Measurements from ENCODE around the gene KCNH6.

KCNH6 gene

DNA sequence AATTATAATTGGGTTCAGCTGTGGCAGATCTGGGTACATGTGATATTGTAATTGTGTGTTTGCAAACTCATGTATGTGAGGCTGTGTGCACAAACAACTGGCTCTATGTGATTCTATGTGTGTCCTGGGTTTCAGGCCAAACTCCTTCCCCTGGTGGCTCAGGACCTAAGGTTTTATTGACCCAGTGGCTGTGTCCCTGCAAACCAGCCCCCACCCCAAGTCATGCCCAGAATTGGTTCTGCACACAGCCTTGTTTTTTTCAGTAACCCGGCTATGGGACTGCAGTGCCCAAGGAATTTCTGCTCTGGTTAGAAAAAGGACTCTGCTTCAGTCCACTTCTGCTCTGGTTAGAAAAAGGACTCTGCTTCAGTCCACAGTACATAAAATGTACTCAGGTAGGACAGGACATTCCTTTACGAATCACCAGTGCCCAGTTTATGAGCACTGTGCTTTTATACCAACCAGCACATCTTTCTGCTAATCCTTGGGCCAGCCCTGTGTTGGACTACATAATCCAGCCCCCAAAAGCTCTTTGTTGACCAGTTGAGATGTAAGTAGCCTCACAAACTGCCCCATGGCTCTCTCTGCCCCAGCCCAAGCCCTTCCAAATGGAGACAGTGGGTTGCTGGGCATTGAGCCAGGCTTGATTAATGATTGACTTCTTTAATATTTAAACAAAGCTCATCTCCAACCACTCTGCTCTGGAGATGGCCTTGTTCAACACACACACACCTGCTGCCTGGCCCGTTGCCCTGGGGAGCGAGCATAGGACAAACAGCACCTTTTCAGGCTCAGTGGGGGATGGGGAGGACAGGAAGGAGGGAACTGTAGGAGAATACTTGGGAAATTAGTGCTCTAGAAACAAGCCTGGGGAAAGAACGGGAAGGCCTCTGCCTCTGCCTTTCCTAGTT, 2.9 kb upstream of the KCNH6 start:
- Histone ChIP-seq H3K4me3 (ENCODE audit: severe bottlenecking) (no peak overlapping the region), H3K36me3 (ENCODE audit: low read depth) (no peaks in the 10 kb centered on the region), H3K4me1 (ENCODE audit: insufficient read depth, poor library complexity, severe bottlenecking) (no peaks in the 10 kb centered on the region), H3K27ac (ENCODE audit: poor library complexity, severe bottlenecking) (no peak overlapping the region), H3K9me3 (ENCODE audit: severe bottlenecking) (no peaks in the 10 kb centered on the region), H3K27me3 (ENCODE audit: insufficient read depth, poor library complexity, severe bottlenecking) (peaks cover 3% of the 10 kb centered on the region)
- ATAC-seq (ENCODE audit: low read depth) (no peak), DNase-seq (ENCODE audit: low spot score) (no peak)
- TF ChIP-seq, protein P1, sequence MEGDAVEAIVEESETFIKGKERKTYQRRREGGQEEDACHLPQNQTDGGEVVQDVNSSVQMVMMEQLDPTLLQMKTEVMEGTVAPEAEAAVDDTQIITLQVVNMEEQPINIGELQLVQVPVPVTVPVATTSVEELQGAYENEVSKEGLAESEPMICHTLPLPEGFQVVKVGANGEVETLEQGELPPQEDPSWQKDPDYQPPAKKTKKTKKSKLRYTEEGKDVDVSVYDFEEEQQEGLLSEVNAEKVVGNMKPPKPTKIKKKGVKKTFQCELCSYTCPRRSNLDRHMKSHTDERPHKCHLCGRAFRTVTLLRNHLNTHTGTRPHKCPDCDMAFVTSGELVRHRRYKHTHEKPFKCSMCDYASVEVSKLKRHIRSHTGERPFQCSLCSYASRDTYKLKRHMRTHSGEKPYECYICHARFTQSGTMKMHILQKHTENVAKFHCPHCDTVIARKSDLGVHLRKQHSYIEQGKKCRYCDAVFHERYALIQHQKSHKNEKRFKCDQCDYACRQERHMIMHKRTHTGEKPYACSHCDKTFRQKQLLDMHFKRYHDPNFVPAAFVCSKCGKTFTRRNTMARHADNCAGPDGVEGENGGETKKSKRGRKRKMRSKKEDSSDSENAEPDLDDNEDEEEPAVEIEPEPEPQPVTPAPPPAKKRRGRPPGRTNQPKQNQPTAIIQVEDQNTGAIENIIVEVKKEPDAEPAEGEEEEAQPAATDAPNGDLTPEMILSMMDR (IDR thresholded peaks at IDR 0.05; ENCODE audit: poor library complexity, severe bottlenecking) = no peak

DNA sequence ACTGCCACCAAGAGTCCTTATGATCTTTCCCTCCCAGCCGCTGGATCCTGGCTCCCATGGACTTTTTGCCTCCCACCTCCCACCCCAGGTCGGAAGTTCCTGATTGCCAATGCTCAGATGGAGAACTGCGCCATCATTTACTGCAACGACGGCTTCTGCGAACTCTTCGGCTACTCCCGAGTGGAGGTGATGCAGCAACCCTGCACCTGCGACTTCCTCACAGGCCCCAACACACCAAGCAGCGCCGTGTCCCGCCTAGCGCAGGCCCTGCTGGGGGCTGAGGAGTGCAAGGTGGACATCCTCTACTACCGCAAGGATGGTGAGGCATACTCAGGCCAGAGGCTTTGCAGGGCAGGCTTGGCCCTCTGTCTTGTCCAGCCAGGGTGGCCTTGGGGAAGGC, 893 bp downstream of the KCNH6 start:
- Histone ChIP-seq H3K27me3 (ENCODE audit: insufficient read depth, poor library complexity, severe bottlenecking) (peaks cover 3% of the 10 kb centered on the region), H3K4me3 (ENCODE audit: severe bottlenecking) (no peak overlapping the region), H3K27ac (ENCODE audit: poor library complexity, severe bottlenecking) (no peak overlapping the region), H3K36me3 (ENCODE audit: low read depth) (no peaks in the 10 kb centered on the region), H3K9me3 (ENCODE audit: severe bottlenecking) (no peaks in the 10 kb centered on the region), H3K4me1 (ENCODE audit: insufficient read depth, poor library complexity, severe bottlenecking) (no peaks in the 10 kb centered on the region)
- ATAC-seq (ENCODE audit: low read depth) (no peak), DNase-seq (ENCODE audit: low spot score) (no peak)
- TF ChIP-seq, protein P1 (IDR thresholded peaks at IDR 0.05; ENCODE audit: poor library complexity, severe bottlenecking) = no peak

- no peak for ATAC-seq (ENCODE audit: low read depth)
- Histone ChIP-seq H3K27ac (ENCODE audit: poor library complexity, severe bottlenecking) (no peak overlapping the region), H3K27me3 (ENCODE audit: insufficient read depth, poor library complexity, severe bottlenecking) (peaks cover 3% of the 10 kb centered on the region), H3K4me1 (ENCODE audit: insufficient read depth, poor library complexity, severe bottlenecking) (no peaks in the 10 kb centered on the region), H3K4me3 (ENCODE audit: severe bottlenecking) (no peak overlapping the region), H3K36me3 (ENCODE audit: low read depth) (no peaks in the 10 kb centered on the region), H3K9me3 (ENCODE audit: severe bottlenecking) (no peaks in the 10 kb centered on the region)
- TF ChIP-seq, protein P1 (IDR thresholded peaks at IDR 0.05; ENCODE audit: poor library complexity, severe bottlenecking) = no peak
- DNase-seq (ENCODE audit: low spot score) = no peak
These were observed 2.2 kb downstream of the KCNH6 start for GRCh38 chr17:63525190-63525946.

DNA sequence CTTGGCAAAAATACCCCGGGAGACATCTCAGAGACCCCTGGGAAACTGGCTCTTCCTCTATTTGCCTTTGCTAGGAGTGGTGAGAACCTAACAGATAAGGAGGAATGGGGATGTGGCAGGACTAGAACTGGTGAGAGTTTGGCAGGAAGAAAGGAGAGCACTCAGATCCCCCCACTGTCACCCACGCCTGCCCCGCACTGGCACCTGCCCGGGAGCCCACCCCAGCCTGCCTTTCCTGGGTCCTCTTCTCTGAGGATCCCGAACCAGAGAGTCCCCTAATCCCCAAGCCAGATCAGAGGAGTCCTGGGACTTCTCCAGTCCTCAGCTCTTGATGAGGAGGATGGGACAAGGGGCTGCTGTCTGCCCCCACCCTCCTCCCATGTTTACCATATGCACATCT, 3.7 kb downstream of the KCNH6 start:
- TF ChIP-seq, protein P1 (IDR thresholded peaks at IDR 0.05; ENCODE audit: poor library complexity, severe bottlenecking) = no peak
- Histone ChIP-seq H3K4me1 (ENCODE audit: insufficient read depth, poor library complexity, severe bottlenecking) (no peaks in the 10 kb centered on the region), H3K36me3 (ENCODE audit: low read depth) (no peaks in the 10 kb centered on the region), H3K4me3 (ENCODE audit: severe bottlenecking) (no peak overlapping the region), H3K9me3 (ENCODE audit: severe bottlenecking) (no peaks in the 10 kb centered on the region), H3K27ac (ENCODE audit: poor library complexity, severe bottlenecking) (no peak overlapping the region), H3K27me3 (ENCODE audit: insufficient read depth, poor library complexity, severe bottlenecking) (peaks cover 3% of the 10 kb centered on the region)
- no peak for ATAC-seq (ENCODE audit: low read depth)
- no peak for DNase-seq (ENCODE audit: low spot score)
